OCI-LY3 (cell line): Measurements from ENCODE around the gene GRID2.

ENCODE experiments used
- H2AFZ ChIP-seq: fragments of 200-600, 300-600 bp; shearing (Covaris generic); 2 replicates; pipeline ENCODE4 v1.6.0; 2014; ENCODE audit warnings: antibody characterized with exemption, low read depth, low read length
- H3K27ac ChIP-seq: fragments of 200-600, 300-600 bp; sonication (generic); 2 replicates; pipeline ENCODE4 v1.5.1; 2014; ENCODE audit warnings: mild to moderate bottlenecking, low read length, moderate library complexity, mixed read lengths
- H3K27me3 ChIP-seq: fragments of 200-600, 300-600 bp; sonication (generic); 2 replicates; pipeline ENCODE4 v1.6.1; 2014; ENCODE audit warnings: low read depth, low read length, mixed read lengths
- H3K36me3 ChIP-seq: fragments of 200-600, 300-600 bp; sonication (generic); replicated peaks from 2 replicates; pipeline ENCODE3; 2014; ENCODE audit warnings: low read depth, low read length, mixed read lengths
- H3K4me1 ChIP-seq: fragments of 300-600, 200-600 bp; sonication (generic); 2 replicates; pipeline ENCODE4 v1.6.1; 2014; ENCODE audit warnings: low read length, mixed read lengths
- H3K4me2 ChIP-seq: fragments of 200-600, 300-600 bp; sonication (generic); 2 replicates; pipeline ENCODE4 v1.6.1; 2014; ENCODE audit warnings: low read length, mixed read lengths
- H3K4me3 ChIP-seq: fragments of 300-600, 200-600 bp; sonication (generic); 2 replicates; pipeline ENCODE4 v1.5.1; 2014; ENCODE audit warnings: antibody characterized with exemption, mild to moderate bottlenecking, low read length, moderate library complexity
- H3K79me2 ChIP-seq: fragments of 300-600, 200-600 bp; shearing (Covaris generic); 2 replicates; pipeline ENCODE4 v1.6.1; 2014; ENCODE audit warnings: mild to moderate bottlenecking, low read length, mixed read lengths
- H3K9ac ChIP-seq: fragments of 300-600, 200-600 bp; shearing (Covaris generic); 2 replicates; pipeline ENCODE4 v1.6.0; 2014; ENCODE audit warnings: mild to moderate bottlenecking, low read length, moderate library complexity
- H3K9me3 ChIP-seq: fragments of 200-600, 300-600 bp; shearing (Covaris generic); 2 replicates; pipeline ENCODE4 v1.6.1; 2014; ENCODE audit warnings: low read length, mixed read lengths; ENCODE audit not compliant: insufficient read depth
- H4K20me1 ChIP-seq: fragments of 200-600, 300-600 bp; sonication (generic); 2 replicates; pipeline ENCODE4 v1.6.1; 2016; ENCODE audit warnings: low read length, mixed read lengths; ENCODE audit not compliant: insufficient read depth
- EZH2phosphoT487 ChIP-seq: fragments of 200-600 bp; shearing (Covaris generic); IDR thresholded peaks from 2 replicates; pipeline ENCODE4 v1.6.1; 2018; ENCODE audit warnings: antibody characterized with exemption, mixed run types, low read depth
- TF ChIP-seq, protein P1 (sequence below): fragments of 200-600, 300-600 bp; sonication (generic); IDR thresholded peaks from 2 replicates; pipeline ENCODE4 v1.5.1; 2014; ENCODE audit warnings: antibody characterized with exemption, low read length, low read depth

GRID2 gene

DNA sequence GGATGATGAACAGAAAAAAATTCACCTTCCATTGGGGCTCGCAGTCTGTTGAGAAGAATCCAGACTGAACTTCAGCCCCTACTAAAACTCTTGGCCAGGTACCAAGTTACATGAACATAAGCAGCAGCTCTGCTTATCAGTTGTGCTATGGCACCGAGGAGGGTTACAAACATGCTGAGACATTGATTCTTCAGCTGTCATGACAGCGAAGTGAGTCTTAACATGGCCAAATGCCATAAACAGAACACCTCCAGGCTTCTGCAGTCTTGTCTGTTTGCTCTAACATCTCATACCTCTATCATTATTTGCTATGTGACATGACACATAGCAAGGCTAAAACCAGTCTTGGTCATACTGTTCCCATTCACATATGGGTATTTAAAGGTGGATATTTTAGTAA lies 521.5 kb downstream of the GRID2 start:
- H3K79me2 ChIP-seq: no peaks in the 10 kb centered on the region
- no peak overlapping the region for H3K9ac ChIP-seq
- no peak overlapping the region for H3K27ac ChIP-seq
- no peaks in the 10 kb centered on the region for H3K36me3 ChIP-seq
- H2AFZ ChIP-seq: no peak overlapping the region
- H3K27me3 ChIP-seq: no peaks in the 10 kb centered on the region
- TF ChIP-seq EZH2phosphoT487: no peak
- TF ChIP-seq, protein P1, sequence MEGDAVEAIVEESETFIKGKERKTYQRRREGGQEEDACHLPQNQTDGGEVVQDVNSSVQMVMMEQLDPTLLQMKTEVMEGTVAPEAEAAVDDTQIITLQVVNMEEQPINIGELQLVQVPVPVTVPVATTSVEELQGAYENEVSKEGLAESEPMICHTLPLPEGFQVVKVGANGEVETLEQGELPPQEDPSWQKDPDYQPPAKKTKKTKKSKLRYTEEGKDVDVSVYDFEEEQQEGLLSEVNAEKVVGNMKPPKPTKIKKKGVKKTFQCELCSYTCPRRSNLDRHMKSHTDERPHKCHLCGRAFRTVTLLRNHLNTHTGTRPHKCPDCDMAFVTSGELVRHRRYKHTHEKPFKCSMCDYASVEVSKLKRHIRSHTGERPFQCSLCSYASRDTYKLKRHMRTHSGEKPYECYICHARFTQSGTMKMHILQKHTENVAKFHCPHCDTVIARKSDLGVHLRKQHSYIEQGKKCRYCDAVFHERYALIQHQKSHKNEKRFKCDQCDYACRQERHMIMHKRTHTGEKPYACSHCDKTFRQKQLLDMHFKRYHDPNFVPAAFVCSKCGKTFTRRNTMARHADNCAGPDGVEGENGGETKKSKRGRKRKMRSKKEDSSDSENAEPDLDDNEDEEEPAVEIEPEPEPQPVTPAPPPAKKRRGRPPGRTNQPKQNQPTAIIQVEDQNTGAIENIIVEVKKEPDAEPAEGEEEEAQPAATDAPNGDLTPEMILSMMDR: no peak
- H4K20me1 ChIP-seq: no peaks in the 10 kb centered on the region
- no peak overlapping the region for H3K4me3 ChIP-seq
- H3K9me3 ChIP-seq: no peaks in the 10 kb centered on the region
- H3K4me2 ChIP-seq: no peak overlapping the region
- no peaks in the 10 kb centered on the region for H3K4me1 ChIP-seq

DNA sequence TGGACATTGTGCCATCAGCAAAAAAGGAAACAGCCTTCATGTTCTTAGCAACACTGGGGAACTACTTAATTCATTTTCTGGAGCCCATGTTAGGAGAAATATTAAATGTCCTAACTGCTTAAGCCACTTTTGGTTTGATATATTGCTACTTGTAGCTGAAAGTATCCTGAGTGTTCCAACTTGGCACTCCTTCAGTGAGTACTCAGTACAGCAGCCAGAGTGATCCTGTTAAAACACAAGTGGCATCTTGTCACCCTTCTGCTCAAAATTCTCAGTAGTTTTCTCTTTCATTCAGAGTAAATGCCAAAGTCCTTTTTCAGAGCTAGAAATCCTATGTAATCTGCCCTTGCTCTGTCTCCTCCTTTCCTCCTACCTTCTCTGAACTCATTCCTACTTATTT lies 522.0 kb downstream of the GRID2 start:
- H3K4me2 ChIP-seq: no peak overlapping the region
- H3K9me3 ChIP-seq: no peaks in the 10 kb centered on the region
- no peak overlapping the region for H2AFZ ChIP-seq
- H3K27me3 ChIP-seq: no peaks in the 10 kb centered on the region
- no peak overlapping the region for H3K27ac ChIP-seq
- TF ChIP-seq, protein P1: no peak
- no peak for TF ChIP-seq EZH2phosphoT487
- H4K20me1 ChIP-seq: no peaks in the 10 kb centered on the region
- H3K36me3 ChIP-seq: no peaks in the 10 kb centered on the region
- no peaks in the 10 kb centered on the region for H3K79me2 ChIP-seq
- no peak overlapping the region for H3K4me3 ChIP-seq
- no peak overlapping the region for H3K9ac ChIP-seq
- no peaks in the 10 kb centered on the region for H3K4me1 ChIP-seq

DNA sequence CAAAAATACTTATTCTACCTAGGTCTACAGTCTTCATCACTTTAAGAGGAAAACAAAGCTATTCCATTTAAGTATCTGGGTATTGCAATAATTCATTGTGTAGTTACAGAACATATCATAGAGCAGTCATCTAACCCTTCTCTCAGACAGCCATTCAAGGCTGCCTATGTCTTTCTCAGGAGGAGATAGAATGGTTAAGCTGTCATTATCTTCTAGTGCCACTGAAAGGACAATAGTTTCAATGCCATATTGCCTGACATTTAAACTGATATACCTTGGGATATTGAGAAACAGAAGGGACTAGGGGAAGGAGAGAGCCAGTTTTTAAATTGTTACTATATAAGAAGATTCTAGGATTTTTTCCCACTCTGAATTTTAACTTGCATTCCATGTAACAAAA lies 527.0 kb downstream of the GRID2 start:
- H3K9me3 ChIP-seq: no peaks in the 10 kb centered on the region
- no peaks in the 10 kb centered on the region for H3K27me3 ChIP-seq
- no peaks in the 10 kb centered on the region for H4K20me1 ChIP-seq
- TF ChIP-seq, protein P1: no peak
- no peak for TF ChIP-seq EZH2phosphoT487
- no peak overlapping the region for H3K9ac ChIP-seq
- no peak overlapping the region for H3K4me3 ChIP-seq
- no peaks in the 10 kb centered on the region for H3K4me1 ChIP-seq
- H3K79me2 ChIP-seq: no peaks in the 10 kb centered on the region
- H3K36me3 ChIP-seq: no peaks in the 10 kb centered on the region
- H3K27ac ChIP-seq: no peak overlapping the region
- H2AFZ ChIP-seq: no peak overlapping the region
- no peak overlapping the region for H3K4me2 ChIP-seq

GRCh38 chr4:92840880-92841279 lies 537.1 kb downstream of the GRID2 start:
- no peaks in the 10 kb centered on the region for H3K4me1 ChIP-seq
- no peaks in the 10 kb centered on the region for H4K20me1 ChIP-seq
- no peaks in the 10 kb centered on the region for H3K27me3 ChIP-seq
- no peaks in the 10 kb centered on the region for H3K36me3 ChIP-seq
- H2AFZ ChIP-seq: no peak overlapping the region
- no peak for TF ChIP-seq EZH2phosphoT487
- TF ChIP-seq, protein P1: no peak
- no peaks in the 10 kb centered on the region for H3K79me2 ChIP-seq
- H3K9ac ChIP-seq: no peak overlapping the region
- H3K4me2 ChIP-seq: no peak overlapping the region
- H3K9me3 ChIP-seq: no peaks in the 10 kb centered on the region
- no peak overlapping the region for H3K27ac ChIP-seq
- no peak overlapping the region for H3K4me3 ChIP-seq
